Measurements from ENCODE around the gene DHX40.
"Not testable (repeated sequence)": the region's sequence is repeated elsewhere in the genome, so short reads cannot be mapped to it uniquely, and the experiment has no call there.

DHX40 gene

GRCh38 chr17:59652119-59652518 is 86.7 kb downstream of the DHX40 start:
- peaks cover 82% of the 10 kb centered on the region in 2 donors for H3K36me3 ChIP-seq (ENCODE audit: control insufficient read depth in 2 of 2, insufficient read depth in 2 of 2, low read length in 2 of 2)
- H3K4me1 ChIP-seq (ENCODE audit: control insufficient read depth in 2 of 2, insufficient read depth in 2 of 2, low read length in 2 of 2): no peaks in the 10 kb centered on the region
- H3K4me3 ChIP-seq (ENCODE audit: low read length in 2 of 2): no peak overlapping the region
- no peaks in the 10 kb centered on the region for H3K27me3 ChIP-seq (ENCODE audit: control insufficient read depth in 2 of 2, insufficient read depth in 2 of 2, low read length in 2 of 2)
- H3K27ac ChIP-seq (ENCODE audit: low read depth in 2 of 2, low read length in 2 of 2): no peak overlapping the region
- H3K9ac ChIP-seq (ENCODE audit: low read depth in 1 of 2, low read length in 2 of 2): no peak overlapping the region
- no peaks in the 10 kb centered on the region for H3K9me3 ChIP-seq (ENCODE audit: control insufficient read depth in 2 of 2, low read length in 2 of 2)

GRCh38 chr17:59656624-59657023 is 91.2 kb downstream of the DHX40 start:
- H3K36me3 ChIP-seq (ENCODE audit: control insufficient read depth in 2 of 2, insufficient read depth in 2 of 2, low read length in 2 of 2): peaks cover 73 to 74% of the 10 kb centered on the region in 2 donors
- not testable (repeated sequence) for H3K4me1 ChIP-seq (ENCODE audit: control insufficient read depth in 2 of 2, insufficient read depth in 2 of 2, low read length in 2 of 2); H3K4me3 ChIP-seq (ENCODE audit: low read length in 2 of 2); H3K27me3 ChIP-seq (ENCODE audit: control insufficient read depth in 2 of 2, insufficient read depth in 2 of 2, low read length in 2 of 2); H3K9me3 ChIP-seq (ENCODE audit: control insufficient read depth in 2 of 2, low read length in 2 of 2); H3K9ac ChIP-seq (ENCODE audit: low read depth in 1 of 2, low read length in 2 of 2); H3K27ac ChIP-seq (ENCODE audit: low read depth in 2 of 2, low read length in 2 of 2)
